GM12878 (cell line): ENCODE results near the gene KCNB1.

ENCODE experiments used
- CEBPB ChIP-seq, 2 experiments: fragments of 150-350 bp in 1 of 2; IDR thresholded peaks; 2 replicates each; pipeline ENCODE4 v1.6.1; 2012 to 2014; ENCODE audit warnings: low read depth in 2 of 2, low read length in 2 of 2, borderline replicate concordance in 1 of 2, inconsistent platforms in 1 of 2
- CHD4 ChIP-seq: fragments of 200-600 bp; sonication (generic); IDR thresholded peaks from 2 replicates; pipeline ENCODE4 v1.6.1; 2016; ENCODE audit warnings: mild to moderate bottlenecking
- SMC3 ChIP-seq: IDR thresholded peaks from 2 replicates; pipeline ENCODE4 v1.6.1; 2011; ENCODE audit warnings: low read length, improper control_type of control experiment, borderline replicate concordance
- TAF1 ChIP-seq: IDR thresholded peaks from 2 replicates; pipeline ENCODE4 v1.6.1; 2011; ENCODE audit warnings: mild to moderate bottlenecking, low read depth, low read length, borderline replicate concordance

- TF ChIP-seq TAF1 = no peak
- no peak for TF ChIP-seq CHD4
- TF ChIP-seq SMC3 = no peak
- no peak for TF ChIP-seq CEBPB (IDR thresholded peaks at IDR 0.05; ENCODE audit: borderline replicate concordance in 1 of 2, low read depth in 2 of 2, low read length in 2 of 2)
These were observed 107.3 kb downstream of the KCNB1 start for GRCh38 chr20:49375170-49375569.
